GM12878 (cell line): ENCODE data around the gene MCOLN2. TPM values are rescaled to one million over a fixed set of nuclear protein-coding genes. Genes with fewer than 3 reads are reported as not detected.

Experiments
- ATAC-seq: fragments of 200-7000 bp; cut with Tn5 transposase; 3 replicates; pipeline ENCODE4 v1.9.1; 2020; ENCODE audit warnings: mild to moderate bottlenecking, moderate library complexity
- BruUV-seq: library from RNA; stranded (reverse); fragments of 400-500 nt; replicated peaks from 2 replicates; lab custom pipeline; 2021; lab: Mats Ljungman, UMichigan
- CTCF ChIA-PET: fragments of 300-600 bp; sonication (Branson Sonifier 250); formaldehyde crosslinking; extraction: SDS; loops from one replicate; lab custom pipeline; 2021; ENCODE audit warnings: inconsistent platforms; lab: Yijun Ruan, JAX
- POLR2A ChIA-PET: fragments of 350-600 bp; formaldehyde crosslinking; extraction: SDS; loops from one replicate; lab custom pipeline; 2021; ENCODE audit warnings: inconsistent platforms; lab: Charles Lee
- RAD21 ChIA-PET: fragments of 300-600 bp; sonication (Branson Sonifier 250); formaldehyde crosslinking; loops from one replicate; lab custom pipeline; 2023; ENCODE audit warnings: antibody characterized with exemption; ENCODE audit not compliant: unreplicated experiment; lab: Charles Lee
- SMC1A ChIA-PET: fragments of 300-600 bp; sonication (Branson Sonifier 250); formaldehyde crosslinking; loops from one replicate; lab custom pipeline; 2023; ENCODE audit not compliant: unreplicated experiment, uncharacterized antibody; lab: Charles Lee
- DNase-seq: peaks from one replicate; pipeline ENCODE4 v3.0.0-alpha.2; 2011; ENCODE audit warnings: low read depth, low spot score
- FAIRE-seq: peaks from 3 replicates; lab custom pipeline; 2011; peaks lifted over from hg19 to GRCh38; lab: Jason Lieb, UNC
- H2AFZ ChIP-seq: 2 replicates; pipeline ENCODE4 v1.6.0; 2011; ENCODE audit warnings: low read depth, low read length, control low read depth; ENCODE audit not compliant: control insufficient read depth
- H3K27ac ChIP-seq: 2 replicates; pipeline ENCODE4 v1.5.1; 2011; ENCODE audit warnings: control low read depth; ENCODE audit not compliant: control insufficient read depth, insufficient read depth
- H3K27me3 ChIP-seq, 2 experiments: replicated peaks in 1 of 2; 2 replicates each; pipeline versions ENCODE4 v1.6.0 to v1.6.1; 2011; ENCODE audit warnings: low read length in 1 of 2; ENCODE audit not compliant: control insufficient read depth in 2 of 2, insufficient read depth in 2 of 2
- H3K36me3 ChIP-seq, 2 experiments: 2 replicates each; pipeline ENCODE4 v1.5.1; 2011; ENCODE audit warnings: low read length in 1 of 2; ENCODE audit not compliant: control insufficient read depth in 2 of 2, insufficient read depth in 2 of 2
- H3K4me1 ChIP-seq: 2 replicates; pipeline ENCODE4 v1.6.1; 2011; ENCODE audit warnings: mild to moderate bottlenecking, low read length, moderate library complexity, mixed read lengths; ENCODE audit not compliant: control insufficient read depth, insufficient read depth
- H3K4me2 ChIP-seq: 2 replicates; pipeline ENCODE4 v1.6.0; 2011; ENCODE audit warnings: control low read depth; ENCODE audit not compliant: control insufficient read depth, insufficient read depth
- H3K4me3 ChIP-seq: fragments of 200-600 bp; sonication (generic); 2 replicates; pipeline ENCODE4 v1.5.1; 2016
- H3K79me2 ChIP-seq: 2 replicates; pipeline ENCODE4 v1.6.0; 2011; ENCODE audit warnings: low read length; ENCODE audit not compliant: control insufficient read depth, insufficient read depth
- H3K9ac ChIP-seq: 2 replicates; pipeline ENCODE4 v1.8.0; 2011; ENCODE audit warnings: low read length, control low read depth, mixed read lengths; ENCODE audit not compliant: control insufficient read depth, insufficient read depth
- H3K9me3 ChIP-seq: replicated peaks from 3 replicates; pipeline ENCODE4 v1.5.1; 2011; ENCODE audit warnings: mild to moderate bottlenecking, low read length; ENCODE audit not compliant: control insufficient read depth, insufficient read depth
- H4K20me1 ChIP-seq: 2 replicates; pipeline ENCODE4 v1.6.0; 2011; ENCODE audit not compliant: control insufficient read depth, insufficient read depth
- BHLHE40 ChIP-seq, 2 experiments: fragments of 450-650 bp in 1 of 2; IDR thresholded peaks; 2 replicates each; pipeline ENCODE4 v1.6.1; 2011 to 2017; ENCODE audit warnings: low read depth in 2 of 2, borderline replicate concordance in 1 of 2, improper control_type of control experiment in 1 of 2, low read length in 1 of 2, mild to moderate bottlenecking in 1 of 2
- E2F4 ChIP-seq: IDR thresholded peaks from 2 replicates; pipeline ENCODE4 v1.6.1; 2012; ENCODE audit warnings: low read depth, low read length, improper control_type of control experiment
- E2F8 ChIP-seq: fragments of 450-650 bp; IDR thresholded peaks from 2 replicates; pipeline ENCODE4 v1.6.1; 2018; ENCODE audit warnings: mild to moderate bottlenecking, low read depth, moderate library complexity; ENCODE audit not compliant: partially characterized antibody
- FOXK2 ChIP-seq: fragments of 450-650 bp; IDR thresholded peaks from 2 replicates; pipeline ENCODE4 v1.6.1; 2017; ENCODE audit warnings: mild to moderate bottlenecking, moderate library complexity
- POU2F2 ChIP-seq: IDR thresholded peaks from 3 replicates; pipeline ENCODE4 v1.6.1; 2011; ENCODE audit warnings: low read depth, mild to moderate bottlenecking, low read length, borderline replicate concordance
- PRDM15 ChIP-seq: fragments of 450-650 bp; formaldehyde crosslinking; IDR thresholded peaks from 2 replicates; pipeline ENCODE4 v1.4.0; 2020; ENCODE audit warnings: mild to moderate bottlenecking, moderate library complexity
- RB1 ChIP-seq: fragments of 450-650 bp; formaldehyde crosslinking; IDR thresholded peaks from 2 replicates; pipeline ENCODE4 v1.6.1; 2017; ENCODE audit warnings: mild to moderate bottlenecking, borderline replicate concordance
- RCOR1 ChIP-seq: conservative IDR thresholded peaks from 2 replicates; pipeline ENCODE4 v1.6.1; 2012; ENCODE audit warnings: low read depth, low read length, improper control_type of control experiment
- SKIL ChIP-seq: fragments of 450-650 bp; IDR thresholded peaks from 2 replicates; pipeline ENCODE4 v1.6.1; 2017; ENCODE audit warnings: mild to moderate bottlenecking, low read depth, inconsistent platforms; ENCODE audit not compliant: poor library complexity, severe bottlenecking
- SMAD5 ChIP-seq: IDR thresholded peaks from 2 replicates; pipeline ENCODE4 v1.6.1; 2016; ENCODE audit warnings: antibody characterized with exemption, low read depth
- SMARCA5 ChIP-seq: fragments of 450-650 bp; IDR thresholded peaks from 2 replicates; pipeline ENCODE4 v1.6.1; 2017; ENCODE audit warnings: mild to moderate bottlenecking
- SMC3 ChIP-seq: IDR thresholded peaks from 2 replicates; pipeline ENCODE4 v1.6.1; 2011; ENCODE audit warnings: low read length, improper control_type of control experiment, borderline replicate concordance
- USF2 ChIP-seq: IDR thresholded peaks from 2 replicates; pipeline ENCODE4 v1.6.1; 2011; ENCODE audit warnings: low read depth, low read length, improper control_type of control experiment, borderline replicate concordance
- WGBS: methylation state at CpG from one replicate; pipeline ENCODE4 v1.1.6; 2016; ENCODE audit warnings: low lambda C conversion rate; ENCODE audit not compliant: insufficient replicate concordance, insufficient coverage; ENCODE audit errors: missing lambda C conversion rate; 5-methylcytosine and 5-hydroxymethylcytosine counted together
- in situ Hi-C: fragments of 300-500 bp; cut with MboI; formaldehyde crosslinking; loops from 9 replicates; pipeline ENCODE4 v1.14.3; 2018; ENCODE audit warnings: mixed read lengths
- intact Hi-C: fragments of 100-400 bp; cut with micrococcal nuclease; formaldehyde crosslinking; loops from one replicate; pipeline ENCODE4 v1.14.2; 2022; ENCODE audit not compliant: unreplicated experiment
- polyA plus RNA-seq, 11 experiments: library from polyadenylated mRNA; depleted of rRNA in 4 of 11; unstranded in 6 of 11; stranded (reverse) in 5 of 11; fragments of >200 nt; fragmentation: Nextera tagmentation in 4 of 11; fragmentation: Illumina TruSeq in 1 of 11; extraction: Ambion mirVana in 4 of 11; extraction: Trizol in 1 of 11; gene quantifications; 1 replicate in 1 of 11; 2 replicates in 10 of 11; pipeline versions ENCODE4 v1.2.1 to v1.2.3, GENCODE V29; 2011 to 2016; ENCODE audit warnings: inconsistent platforms in 2 of 11, missing spikeins in 2 of 11, low read depth in 1 of 11
- total RNA-seq, 4 experiments: library from RNA; depleted of rRNA in 3 of 4; stranded (reverse); fragments of >200 nt in 3 of 4; fragmentation: Illumina TruSeq in 1 of 4; extraction: Trizol in 1 of 4; gene quantifications; 2 replicates each; pipeline versions ENCODE4 v1.2.1 to v1.2.3, GENCODE V29; 2013 to 2021

MCOLN2 gene
- total and polyA plus RNA-seq, 10 of the 15 experiments (the other 5 are each of a cell fraction or from before 2014, with no cell fraction given) = 25.9 to 233 (median 109) TPM

GRCh38 chr1:85019994-85020393, 23.1 kb upstream of the MCOLN2 start:
- WGBS = 51% methylated on average over 4 of the region's 4 CpGs
- Histone ChIP-seq H3K36me3 (no peaks in the 10 kb centered on the region), H3K27ac (no peak overlapping the region), H3K9me3 (no peaks in the 10 kb centered on the region), H4K20me1 (no peaks in the 10 kb centered on the region), H3K27me3 (no peaks in the 10 kb centered on the region), H3K4me3 (no peak overlapping the region), H3K79me2 (no peaks in the 10 kb centered on the region), H3K4me2 (no peak overlapping the region), H3K4me1 (no peaks in the 10 kb centered on the region), H2AFZ (no peak overlapping the region), H3K9ac (no peak overlapping the region)
- no TSS peak for BruUV-seq
- ChIA-PET RAD21 (interaction anchor here (0.9 to 1.5 kb wide), 3 partner anchors 7 to 75 kb away, joined by 4 to 10 read pairs (median 4); no protein-coding TSS in a partner anchor), SMC1A (interaction anchor here (2.0 to 3.4 kb wide), 4 partner anchors 12 to 75 kb away, joined by 6 to 14 read pairs (median 10); no protein-coding TSS in a partner anchor), CTCF (interaction anchor here (0.6 to 10.5 kb wide), 4 partner anchors 63 to 238 kb away, joined by 3 to 319 read pairs (median 9); no protein-coding TSS in a partner anchor), POLR2A (no interaction called here)
- no peak for ATAC-seq
- no peak for FAIRE-seq
- DNase-seq = no peak
- in situ Hi-C loops = no loop called here
- intact Hi-C loops = loop anchor here (10.0 kb wide), 1 partner anchor 235 kb away; no protein-coding TSS in a partner anchor
- TF ChIP-seq BHLHE40 (IDR thresholded peaks at IDR 0.05; ENCODE audit: borderline replicate concordance in 1 of 2, low read depth in 2 of 2, low read length in 1 of 2) (no peak), SKIL (no peak), E2F4 (no peak), SMC3 (no peak), USF2 (no peak), PRDM15 (no peak), RCOR1 (no peak), RB1 (no peak), POU2F2 (no peak), FOXK2 (no peak), SMAD5 (no peak), SMARCA5 (no peak), E2F8 (no peak)
